CD4-positive, alpha-beta T cell treated with Interleukin-4 for 4 hours (primary cell): ENCODE measurements around the gene MAN2C1.
"Not testable (repeated sequence)": the region's sequence is repeated elsewhere in the genome, so short reads cannot be mapped to it uniquely, and the experiment has no call there.

Source experiments
- DNase-seq: peaks from one replicate; pipeline ENCODE4 v3.0.0-alpha.2; 2020

MAN2C1 gene

DNA sequence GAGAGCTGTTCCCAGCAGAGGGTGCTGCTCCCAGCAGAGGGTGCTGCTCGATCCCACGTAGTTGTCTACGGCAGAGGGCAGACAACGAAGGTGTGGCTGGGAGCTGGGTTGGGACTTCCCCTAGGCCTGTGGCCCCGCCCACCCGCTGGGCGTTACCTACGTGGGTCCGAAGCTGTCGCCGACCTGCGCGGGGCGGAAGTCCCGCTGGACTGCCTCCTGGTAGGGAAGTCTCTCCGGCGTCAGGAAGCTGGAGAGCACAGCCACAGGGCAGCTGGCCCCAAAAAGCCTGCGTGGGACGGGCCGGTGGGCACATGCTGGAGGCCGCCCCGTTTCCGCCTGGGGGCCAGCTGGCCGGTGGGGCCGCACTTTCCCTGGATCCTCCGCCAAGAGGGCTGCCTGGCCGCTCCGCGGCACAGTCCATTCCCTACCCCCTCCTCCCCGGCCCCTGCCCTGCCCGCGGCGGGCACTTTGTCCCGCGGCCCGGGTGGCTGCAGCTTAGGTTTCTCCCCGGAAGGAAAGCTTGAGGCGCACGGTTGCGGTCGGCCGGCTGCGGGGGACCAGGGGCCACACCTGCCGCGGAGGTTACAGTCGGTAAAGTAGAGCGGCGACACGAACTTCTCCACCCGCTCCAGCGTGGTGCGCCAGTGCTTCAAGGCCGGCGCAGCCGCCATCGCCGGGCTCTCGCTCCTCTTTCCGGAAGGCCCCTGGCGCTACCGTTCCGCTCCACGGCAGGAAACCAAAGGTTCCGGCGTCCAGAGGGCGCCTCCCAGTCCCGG lies at the start of gene MAN2C1:
Gene MAN2C1, minus strand, starts transcription at position 695 of the 776 bp plus-strand sequence. Its CDS starts 24 bp downstream, at position 671.
- DNase-seq = peak; percentile 92

DNA sequence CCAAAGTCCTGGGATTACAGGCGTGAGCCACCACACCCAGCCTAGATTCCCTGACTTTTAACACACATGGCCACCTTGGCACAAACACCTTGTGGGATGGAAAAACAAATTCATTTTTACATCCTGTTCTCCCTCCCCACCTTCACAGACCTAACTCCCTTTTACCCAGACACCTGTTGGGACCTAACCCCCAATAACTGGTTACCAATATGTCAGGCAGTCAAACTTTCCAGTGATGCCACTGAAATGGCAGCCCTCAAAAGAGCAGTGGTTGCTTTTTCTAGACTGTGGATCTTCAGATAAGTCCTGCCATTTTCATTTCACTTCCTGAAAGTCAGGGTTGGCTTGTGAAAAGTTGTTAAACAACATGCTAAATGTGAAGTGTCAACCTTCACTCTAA lies 48.2 kb upstream of the MAN2C1 start:
- DNase-seq = no peak

DNA sequence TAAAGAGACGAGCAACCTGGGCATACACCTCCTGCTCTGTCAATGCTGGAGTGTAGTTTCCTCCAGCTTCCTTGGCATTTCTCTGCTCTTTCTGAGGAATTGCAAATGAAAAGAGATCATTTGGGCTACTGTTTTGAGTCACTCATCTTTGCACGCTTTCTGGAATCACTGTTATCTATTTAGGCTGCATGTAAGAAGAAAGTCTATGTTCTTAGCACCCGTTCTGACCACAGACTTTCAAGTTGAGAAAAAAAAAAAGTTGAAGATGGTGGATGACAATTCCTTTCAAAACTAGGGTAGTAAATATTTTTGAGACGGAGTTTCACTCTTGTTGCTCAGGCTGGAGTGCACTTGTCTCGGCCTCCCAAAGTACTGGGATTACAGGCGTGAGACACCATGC lies 41.8 kb upstream of the MAN2C1 start:
- no peak for DNase-seq

DNA sequence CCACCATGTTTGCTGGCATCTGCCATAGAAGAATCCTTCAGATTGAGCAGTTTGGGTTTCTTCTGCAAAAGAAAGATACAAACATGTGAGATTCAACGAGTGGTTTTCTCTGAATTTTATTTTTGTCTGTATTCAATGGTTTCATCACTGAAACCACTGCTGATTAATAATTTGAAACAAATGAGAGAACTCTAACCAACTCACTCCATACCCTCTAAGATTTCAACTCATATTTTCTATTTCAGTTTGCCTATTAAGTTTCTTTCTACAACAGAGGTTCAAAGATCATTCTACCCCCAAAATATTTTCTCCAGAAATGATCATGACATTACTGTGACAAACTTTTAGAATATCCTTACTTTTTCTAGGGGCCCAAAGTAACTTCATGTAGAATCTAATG lies 38.7 kb upstream of the MAN2C1 start:
- no peak for DNase-seq

DNA sequence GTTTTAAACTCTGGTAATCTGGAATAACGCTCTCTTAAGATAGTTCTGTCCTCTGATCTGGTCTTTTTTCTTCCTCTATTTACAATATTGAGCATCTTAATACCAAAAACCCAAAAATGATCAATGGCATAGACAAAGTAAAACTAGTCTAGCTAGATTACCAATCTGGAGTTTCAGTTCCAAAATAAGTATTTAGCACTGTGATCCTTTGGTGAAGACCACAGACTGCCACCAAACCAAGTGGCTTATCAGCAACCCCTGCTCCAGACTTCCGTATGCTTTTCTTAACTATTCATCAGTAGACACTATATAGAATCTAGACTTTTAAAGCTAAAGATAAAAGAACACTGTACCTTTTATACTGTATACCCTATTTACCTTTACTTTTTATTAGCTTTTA lies 35.5 kb upstream of the MAN2C1 start:
- DNase-seq = no peak

DNA sequence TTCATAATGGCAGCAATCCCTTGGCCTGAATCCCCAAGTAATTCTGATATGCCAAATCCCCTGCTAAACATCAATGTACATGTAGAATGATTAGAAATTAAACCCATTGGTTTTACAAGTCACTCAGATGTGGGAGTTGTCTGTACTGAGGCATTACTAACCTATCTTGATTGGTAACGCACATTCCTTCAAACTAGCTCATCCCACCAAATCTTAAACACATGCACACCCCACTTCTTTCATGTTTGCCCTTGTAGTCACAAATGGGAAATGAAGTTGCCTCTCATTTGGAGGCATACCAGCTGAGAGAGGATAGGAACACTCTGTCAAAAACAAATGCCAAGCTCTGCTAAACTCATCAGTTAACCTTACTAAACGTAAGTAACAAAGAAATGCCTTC lies 29.1 kb upstream of the MAN2C1 start:
- DNase-seq = no peak

DNA sequence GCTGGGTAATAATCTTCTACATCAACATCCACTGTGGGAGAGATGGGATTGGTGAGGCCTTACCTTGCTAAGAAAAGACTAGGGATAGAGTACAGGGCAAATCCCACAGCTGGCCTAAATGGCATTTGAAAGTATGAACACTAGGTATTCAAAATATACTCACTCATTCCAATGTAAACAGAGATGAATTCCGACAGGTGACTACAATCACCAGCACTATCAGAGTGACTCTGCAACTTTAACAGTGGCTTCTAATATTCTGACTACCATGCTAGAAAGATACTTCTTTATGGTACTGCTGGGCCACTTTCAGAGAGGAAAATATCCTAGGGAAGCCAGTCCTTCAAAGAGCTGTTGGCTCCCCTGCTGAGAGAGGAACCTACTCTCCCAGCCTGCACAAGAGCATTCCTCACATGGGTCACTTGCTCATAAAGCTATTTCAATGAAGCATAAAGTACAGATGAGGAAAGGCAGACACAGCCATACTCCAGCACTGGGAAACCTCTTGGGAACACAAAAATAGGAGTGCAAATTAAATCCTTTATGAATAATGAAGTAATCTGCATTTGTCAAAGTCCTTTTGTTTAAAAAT lies 21.5 kb upstream of the MAN2C1 start:
- no peak for DNase-seq

DNA sequence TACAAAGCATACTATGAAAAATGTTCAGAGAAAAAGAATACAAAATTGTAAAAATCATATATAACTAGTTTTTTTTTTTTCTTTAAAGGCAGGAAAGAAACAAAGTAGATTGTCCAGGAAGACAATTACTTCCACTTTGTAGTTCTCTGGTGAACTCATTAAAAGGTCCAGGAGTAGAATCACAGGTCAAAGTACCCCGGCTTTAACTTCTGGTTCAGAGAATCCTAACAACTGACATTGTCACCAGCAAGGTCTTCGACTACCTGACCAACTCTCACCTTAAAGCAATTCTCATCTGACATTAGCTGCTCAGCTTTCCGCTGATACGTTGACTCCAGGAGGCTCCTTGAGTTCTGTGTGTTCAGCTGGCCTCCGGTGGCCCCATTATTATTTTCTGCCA lies 15.6 kb upstream of the MAN2C1 start:
- DNase-seq = not testable (repeated sequence)

DNA sequence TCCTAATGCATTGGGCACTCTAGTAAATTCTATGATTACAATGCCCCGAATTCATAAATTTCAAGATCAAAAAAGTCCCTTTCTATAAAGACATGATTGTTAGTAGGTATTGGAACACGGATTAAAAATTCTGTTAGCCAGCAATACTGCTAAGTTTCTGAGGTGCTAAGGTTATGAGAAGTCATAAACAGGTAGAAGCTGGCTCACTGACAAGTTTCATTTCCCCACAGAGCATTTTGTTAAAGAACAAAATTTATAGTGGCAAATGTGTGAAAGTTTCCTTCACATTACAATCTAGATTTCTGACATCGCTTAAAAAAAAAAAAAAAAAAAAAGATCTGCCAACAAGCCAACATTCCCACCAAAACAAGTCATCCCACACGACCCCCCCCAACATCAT lies 12.4 kb upstream of the MAN2C1 start:
- DNase-seq = no peak

DNA sequence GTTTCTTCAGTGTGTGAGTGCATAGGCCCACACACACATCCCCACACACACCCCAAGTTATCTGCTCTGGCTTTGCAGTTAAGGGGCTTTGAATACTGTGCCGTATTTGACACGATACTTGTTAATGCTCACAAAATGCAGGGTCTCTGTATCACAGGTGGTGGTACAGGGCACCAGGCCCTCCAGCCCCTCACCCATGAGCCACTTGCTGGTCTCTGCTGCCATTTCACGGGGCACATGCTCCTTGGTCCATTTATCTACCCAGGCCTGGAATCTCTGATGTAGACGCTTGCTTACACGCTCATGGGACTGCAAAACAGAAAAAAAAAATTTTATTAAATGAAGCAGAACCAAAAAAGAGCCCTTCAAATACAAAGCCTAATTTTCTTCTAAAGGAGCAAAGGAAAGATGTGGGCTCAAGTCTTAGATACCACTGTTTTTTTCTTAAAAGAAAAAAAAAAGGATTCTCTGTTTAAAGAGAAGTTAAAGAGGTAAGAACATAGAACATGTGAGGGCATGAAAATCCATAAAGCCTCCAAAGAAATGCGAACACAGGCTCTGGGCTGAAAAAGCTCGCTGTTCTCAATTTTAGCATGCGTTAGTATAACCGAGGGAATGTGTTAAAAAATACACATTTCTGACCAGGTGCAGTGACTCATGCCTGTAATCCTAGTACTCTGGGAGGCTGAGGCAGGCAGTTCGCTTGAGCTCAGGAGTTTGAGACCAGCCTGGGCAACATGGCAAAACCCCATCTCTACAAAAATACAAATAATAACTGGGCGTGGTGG lies 3.7 kb upstream of the MAN2C1 start:
- no peak for DNase-seq

DNA sequence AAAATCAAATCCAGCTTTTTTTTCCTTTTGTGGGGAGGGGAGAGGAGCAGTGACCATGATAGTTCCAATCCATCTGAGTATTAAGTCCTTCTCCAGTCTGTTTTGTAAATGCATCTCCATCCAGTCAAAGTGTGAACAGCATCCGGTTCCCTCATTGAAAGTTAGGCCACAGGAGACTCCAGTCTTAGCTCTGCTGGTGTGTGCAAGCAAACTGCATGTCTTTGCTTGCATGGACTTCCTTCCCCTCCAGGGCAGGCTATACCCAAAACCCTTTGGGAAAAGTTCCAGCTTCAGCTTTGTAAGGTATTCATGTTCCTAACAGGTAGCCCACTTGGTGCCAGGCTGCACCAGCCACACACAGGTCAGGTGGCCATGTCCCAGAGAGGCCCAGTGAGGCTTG lies 3.1 kb upstream of the MAN2C1 start:
- DNase-seq = no peak

DNA sequence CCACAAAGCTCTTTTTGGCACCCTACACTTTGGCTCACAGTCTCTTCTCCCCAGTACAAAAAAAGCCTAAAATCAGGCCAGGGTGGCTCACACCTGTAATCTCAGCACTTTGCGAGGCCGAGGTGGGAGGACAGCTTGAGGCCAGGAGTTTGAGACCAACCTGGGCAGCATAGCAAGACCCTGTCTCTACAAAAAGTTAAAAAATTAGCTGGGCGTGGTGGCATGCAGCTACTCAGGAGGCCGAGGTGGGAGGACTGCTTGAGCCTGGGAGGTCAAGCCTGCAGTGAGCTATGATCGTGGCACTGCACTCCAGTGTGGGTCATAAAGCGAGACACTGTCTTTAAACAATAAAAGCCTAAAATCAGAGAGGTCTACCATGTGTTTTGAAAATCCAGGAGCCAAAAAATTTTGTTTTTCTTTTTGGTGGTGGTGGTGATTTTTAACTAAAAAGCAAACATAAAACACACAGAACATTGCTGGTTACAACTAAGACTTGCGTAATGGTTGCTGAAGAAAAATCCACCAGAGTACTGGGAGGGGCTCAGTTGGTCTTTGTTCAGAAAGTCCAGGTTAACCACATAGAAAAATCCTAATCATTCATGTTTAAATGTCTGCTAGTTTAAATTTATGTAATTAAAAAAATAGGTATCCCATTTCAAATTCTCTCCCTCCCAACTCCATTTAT lies 1.6 kb upstream of the MAN2C1 start:
- DNase-seq = no peak

DNA sequence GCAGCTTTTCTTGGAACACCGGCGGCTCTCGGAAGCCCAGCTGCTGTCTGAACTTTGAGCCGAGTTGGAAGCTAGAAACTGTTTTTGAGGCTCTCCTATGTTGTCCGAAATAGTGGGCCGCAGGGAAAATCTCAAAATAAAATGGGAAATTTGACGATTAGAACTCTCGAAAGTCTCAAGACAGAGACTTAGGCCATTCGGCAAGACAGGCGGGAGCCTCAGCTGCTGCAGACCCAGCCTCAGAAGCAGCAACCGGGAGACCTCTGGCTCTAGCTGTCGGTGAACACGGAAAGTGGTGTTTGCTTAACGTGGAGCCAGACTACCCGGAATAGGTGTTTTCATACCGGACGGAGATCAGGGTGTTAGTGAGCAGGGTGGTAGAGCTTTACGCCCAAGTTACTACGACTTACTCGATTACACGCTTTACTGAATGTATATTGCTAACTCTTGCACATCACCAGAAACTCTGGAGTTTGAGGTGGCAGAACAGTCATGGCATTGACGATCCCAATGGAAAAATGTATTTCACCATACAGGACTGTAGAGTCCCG lies 357 bp upstream of the MAN2C1 start:
- DNase-seq = peak; percentile 10

DNA sequence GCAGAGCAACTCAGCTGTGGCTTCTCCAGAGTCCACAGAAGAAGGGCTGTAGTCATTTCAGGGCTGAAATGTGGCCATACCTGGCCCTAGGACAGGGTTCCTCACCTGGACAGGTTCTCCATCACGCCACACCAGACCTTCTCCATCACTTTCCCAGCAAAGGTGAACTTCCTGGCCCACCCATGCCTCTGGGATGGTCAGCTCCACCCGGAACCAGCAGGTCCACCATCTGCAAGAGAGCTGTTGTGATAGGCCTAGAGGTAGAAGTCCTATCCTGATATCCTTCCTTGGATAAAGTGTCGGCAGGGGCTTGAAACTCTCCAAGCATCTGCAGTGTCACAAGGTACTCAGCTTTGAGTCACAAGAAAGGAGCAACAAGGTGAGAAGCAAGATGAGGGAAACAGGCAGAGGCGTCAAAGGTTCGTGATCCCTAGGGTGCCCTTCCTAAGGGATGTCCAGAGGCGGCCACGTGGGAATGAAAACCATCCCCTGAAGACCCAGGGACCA lies 948 bp downstream of the MAN2C1 start:
- DNase-seq = no peak

DNA sequence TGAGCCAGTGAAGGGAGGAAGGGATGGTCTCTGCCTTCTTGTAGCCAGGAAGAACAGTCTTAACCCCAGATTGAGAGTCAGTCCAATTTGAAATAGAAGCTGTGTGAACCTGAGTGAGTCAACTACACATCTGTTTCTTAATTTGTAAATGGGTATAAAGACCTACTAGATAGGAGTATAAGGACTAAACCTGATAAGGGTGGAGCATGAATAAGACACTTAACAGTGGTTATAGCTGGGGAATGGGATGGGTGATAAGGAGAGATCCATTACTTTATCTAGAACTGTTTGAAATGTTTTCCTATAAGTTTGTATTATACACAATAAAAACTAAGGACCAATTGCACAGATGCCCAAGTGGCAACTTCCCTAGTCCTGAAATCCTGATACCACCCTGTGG lies 1.4 kb downstream of the MAN2C1 start:
- no peak for DNase-seq

DNA sequence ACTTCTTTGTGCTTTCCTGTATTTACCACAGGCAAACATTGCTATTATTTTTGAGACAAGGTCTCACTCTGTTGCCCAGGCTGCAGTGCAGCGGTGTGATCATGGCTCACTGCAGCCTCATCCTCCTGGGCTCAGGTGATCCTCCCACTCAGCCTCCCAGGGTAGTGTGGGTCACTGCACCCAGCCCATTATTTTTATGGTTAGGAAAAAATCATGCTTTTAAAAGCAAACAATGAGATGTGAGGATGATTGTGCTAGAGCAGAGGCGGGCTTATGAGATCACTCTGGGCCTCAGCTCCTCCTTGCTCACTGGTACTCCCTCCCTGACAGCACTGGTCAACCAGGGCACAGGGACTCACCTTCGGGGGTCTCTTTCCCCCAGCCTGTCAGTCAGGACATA lies 2.2 kb downstream of the MAN2C1 start:
- DNase-seq = no peak

DNA sequence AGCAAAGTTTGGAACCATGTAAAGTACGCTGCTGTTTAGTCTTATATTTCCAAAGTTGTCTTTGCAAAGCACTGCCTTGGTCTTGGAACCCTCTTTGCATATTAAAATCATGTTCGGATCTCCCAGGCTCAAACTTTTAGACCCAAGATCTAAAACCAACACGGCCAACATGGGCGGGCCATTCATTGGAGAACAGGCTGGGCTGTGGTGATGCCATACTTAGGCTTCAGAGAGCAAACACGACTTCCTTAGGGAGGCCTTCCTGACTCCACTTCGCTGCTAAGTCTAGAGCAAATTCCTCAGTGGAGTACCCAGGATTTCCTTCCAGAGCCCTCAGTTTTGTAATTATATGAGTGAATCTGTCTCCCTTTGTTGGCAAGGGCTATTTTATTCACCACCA lies 3.5 kb downstream of the MAN2C1 start:
- no peak for DNase-seq

DNA sequence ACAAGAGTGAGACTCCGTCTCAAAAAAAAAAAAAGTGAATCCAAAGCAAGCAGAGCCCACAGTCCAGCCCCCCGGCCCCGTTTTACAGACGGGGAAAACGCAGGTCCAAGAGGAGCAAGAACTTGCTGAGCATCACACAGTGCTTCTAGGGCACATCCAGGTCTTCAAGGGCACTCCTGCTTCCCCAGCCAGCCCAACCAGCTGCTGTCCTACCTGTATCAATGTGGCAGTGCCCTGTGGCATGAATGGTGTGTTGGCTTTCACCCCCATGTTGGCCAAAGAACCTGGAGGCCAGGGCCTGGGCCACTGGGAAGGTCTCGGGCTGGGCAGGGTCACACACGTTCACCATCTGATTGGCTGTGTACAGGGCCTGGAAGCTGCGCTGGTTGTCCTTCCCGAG lies 4.6 kb downstream of the MAN2C1 start:
- DNase-seq = no peak

DNA sequence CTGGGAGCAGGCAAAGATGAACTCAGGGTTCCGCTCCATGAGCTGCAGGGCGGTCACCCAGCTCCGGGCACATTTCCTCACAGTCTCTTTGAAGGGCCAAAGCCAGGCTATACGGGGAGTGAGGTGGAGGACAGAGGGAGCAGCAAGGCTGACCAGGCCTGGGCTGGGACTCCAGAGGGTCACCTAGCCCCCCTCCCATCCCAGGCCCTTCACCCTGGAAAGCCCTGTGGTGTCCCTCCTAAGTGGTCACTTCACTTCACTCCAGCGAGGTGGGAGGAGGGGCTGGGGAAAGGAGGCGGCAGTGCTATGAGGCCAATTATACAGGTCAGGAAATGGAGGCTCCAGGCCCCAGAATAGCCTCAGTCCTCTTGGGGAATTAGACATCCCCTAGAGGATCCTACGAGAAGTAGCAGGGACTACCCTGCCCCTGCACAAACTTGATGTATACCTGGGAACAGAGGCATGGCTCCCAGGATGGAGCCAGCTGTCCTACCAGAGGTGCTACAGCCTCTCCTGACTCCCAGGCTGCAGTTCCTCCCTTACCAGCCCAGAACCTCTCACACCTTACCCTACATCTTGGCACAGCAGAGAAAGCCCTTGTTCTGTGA lies 5.7 kb downstream of the MAN2C1 start:
- no peak for DNase-seq

DNA sequence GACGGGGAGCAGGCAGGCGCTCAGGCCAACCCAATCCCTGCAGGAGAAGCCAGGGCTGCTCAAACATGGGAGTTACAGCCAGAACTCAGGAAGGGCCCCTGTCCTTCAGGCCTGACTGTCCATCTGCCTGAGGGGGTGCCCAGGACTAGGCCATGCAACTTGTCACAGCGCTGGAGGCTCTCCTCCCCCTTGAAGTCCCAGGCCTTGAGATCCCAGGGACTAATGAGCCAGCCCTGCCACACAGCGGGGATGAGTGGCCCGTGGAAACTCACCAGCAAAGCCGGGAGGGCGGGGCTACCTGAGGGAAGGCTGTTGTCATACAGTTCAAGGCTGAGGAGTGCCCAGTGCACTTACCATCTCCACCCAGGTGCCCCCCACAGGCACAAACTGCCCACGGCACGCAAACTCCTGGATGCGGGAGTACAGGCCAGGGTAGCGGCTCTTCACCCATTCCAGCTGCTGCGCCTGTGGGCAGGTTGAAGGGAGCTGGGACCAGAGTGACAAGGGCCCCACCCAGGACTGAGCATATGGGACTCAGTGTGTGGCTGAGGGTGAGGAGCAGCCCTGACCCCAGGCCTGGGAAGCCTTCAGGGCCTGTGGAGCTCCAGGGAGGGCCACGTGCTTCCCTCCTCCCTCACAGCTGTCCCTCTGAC lies 6.3 kb downstream of the MAN2C1 start:
- DNase-seq = no peak

DNA sequence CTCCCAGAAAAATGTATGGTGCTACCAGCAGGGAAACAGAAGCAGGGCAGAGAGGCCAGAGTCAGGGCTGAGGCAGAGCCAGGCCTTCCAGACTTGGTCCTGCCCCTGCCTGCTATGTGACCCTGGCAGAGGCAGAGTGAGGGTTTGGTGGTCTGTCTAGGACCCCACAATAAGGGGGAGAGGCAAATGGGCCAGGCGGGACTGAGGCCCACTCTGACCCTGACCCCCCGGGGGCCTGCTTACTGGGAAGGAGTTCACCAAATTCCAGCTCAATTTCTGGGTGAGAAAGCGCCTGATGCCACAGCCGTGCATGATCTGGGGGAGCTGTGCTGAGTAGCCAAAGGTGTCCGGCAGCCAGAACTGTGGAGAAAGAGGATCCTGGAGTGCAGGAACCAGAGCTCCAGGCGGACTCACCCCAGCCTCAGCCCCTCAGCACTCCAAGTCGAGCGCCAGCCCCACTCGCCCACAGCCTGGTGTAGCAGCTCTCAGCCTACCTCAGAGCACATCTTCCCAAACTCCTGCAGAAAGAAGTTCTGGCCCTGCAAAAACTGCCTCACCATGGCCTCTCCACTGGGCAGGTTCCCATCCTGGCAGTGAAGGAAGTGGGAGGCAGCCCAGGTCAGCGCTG lies 6.9 kb downstream of the MAN2C1 start:
- no peak for DNase-seq
